HG03097 (cell line): ENCODE data around the gene C1QTNF1.
A peak's percentile ranks its signal among the peaks of the same experiment; 100 is the strongest.
"Not testable (repeated sequence)": the region's sequence is repeated elsewhere in the genome, so short reads cannot be mapped to it uniquely, and the experiment has no call there.

Experiments
- ATAC-seq: cut with Tn5 transposase; IDR thresholded peaks from one replicate; pipeline ENCODE4 v1.9.1; 2021; ENCODE audit not compliant: unreplicated experiment, low FRiP score

Gene C1QTNF1

GRCh38 chr17:79050551-79050950 is 26.6 kb downstream of the C1QTNF1 start:
- ATAC-seq, result no peak

GRCh38 chr17:79051306-79051705 is 27.3 kb downstream of the C1QTNF1 start:
- ATAC-seq, result no peak

DNA sequence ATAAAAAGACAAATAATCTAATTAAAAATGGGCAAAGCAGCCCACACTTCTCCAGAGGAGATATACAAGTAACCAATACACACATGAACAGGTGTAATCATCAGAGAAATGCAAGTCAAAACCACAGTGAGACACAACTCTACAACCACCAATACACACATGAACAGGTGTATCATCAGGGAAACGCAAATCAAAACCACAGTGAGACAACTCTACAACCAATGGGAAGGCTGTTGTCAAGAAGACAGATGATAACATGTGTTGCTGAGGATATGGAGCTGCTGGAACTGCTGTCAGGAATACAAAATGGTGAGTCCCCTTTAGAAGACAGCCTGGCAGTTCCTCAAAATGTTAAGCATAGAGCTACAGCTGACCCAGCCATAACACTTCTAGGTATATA is 28.2 kb downstream of the C1QTNF1 start:
- ATAC-seq, result no peak

DNA sequence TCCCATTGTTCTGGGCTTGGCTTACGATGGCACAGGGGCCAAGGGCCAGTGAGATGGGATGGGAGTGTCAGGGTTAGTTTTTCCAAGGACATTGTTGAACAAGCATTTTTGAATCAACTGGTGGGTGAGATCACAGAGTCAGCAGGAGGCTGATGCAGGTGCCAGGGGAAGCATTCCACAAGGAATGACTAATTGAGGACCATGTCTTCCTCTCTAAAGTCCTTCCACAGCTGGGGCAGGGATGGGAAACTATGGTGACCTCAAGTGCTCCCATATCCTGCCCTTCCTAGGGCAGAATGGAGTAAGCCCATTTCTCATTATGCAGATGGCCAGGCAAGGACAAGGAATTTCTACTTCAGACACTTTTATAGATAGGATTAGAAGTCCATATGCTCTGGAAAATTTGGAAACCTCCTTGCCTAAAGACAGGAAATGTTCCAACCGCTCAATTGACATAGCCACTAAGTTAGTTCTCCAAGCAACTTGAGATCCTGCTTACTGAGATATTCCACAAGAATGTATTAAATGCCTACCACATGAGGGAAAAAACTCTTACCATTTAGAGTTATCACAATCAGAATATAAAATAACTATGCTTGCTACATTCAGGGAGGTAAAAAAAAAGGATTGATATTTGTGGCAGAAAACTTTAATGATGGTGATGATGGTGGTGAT is 29.4 kb downstream of the C1QTNF1 start:
- no peak for ATAC-seq

GRCh38 chr17:79054200-79054960 is 30.4 kb downstream of the C1QTNF1 start:
- ATAC-seq, result no peak

DNA sequence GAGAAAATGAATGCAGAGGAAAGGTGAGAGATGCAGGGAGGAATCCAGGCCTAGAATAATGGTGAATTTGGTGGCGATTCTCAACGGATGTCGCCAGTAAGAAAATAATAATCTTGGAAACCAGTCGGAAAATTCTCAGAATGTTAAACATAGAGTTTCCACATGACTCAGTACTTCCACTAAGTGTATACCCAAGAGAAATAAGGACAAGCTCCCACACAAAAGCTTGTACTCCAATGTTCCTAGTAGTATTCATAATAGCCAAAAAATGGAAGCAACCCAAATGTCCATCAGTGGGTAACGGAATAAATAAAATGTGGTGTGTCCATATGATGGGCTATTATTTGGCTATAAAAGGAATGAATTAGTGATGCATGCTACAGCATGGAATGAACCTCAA is 31.2 kb downstream of the C1QTNF1 start:
- ATAC-seq, result no peak

DNA sequence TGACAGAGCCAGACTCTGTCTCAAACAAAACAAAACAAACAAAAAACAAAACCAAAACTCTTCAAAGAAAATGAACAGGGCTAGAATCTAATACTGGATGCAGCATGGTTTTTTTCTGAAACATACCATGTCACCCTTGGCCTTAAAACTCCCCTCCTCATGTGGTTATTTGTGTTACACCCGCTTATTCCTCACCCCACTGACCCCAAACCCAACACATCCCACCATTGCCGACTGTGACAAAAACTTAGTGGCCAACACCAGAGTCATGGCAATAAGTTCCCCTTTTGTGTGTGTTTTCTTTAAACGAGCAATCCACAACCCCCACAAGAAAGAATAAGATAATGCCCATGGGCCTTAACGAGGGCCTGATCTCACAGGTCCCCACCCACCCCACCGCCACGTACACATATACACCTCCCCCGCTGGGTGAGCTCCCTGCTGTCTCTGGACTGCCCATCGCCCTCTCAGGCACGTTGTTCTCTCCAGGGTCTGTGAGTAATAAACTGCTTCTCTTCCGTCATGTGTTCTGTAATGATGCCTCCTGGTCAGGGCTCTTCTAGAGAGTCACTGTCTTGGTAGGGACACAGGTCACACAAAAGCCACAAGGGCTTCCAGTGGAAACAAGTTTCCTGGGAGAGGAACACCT is 33.9 kb downstream of the C1QTNF1 start:
- ATAC-seq, result no peak

GRCh38 chr17:79062691-79063090 is 38.7 kb downstream of the C1QTNF1 start:
- ATAC-seq, result no peak

DNA sequence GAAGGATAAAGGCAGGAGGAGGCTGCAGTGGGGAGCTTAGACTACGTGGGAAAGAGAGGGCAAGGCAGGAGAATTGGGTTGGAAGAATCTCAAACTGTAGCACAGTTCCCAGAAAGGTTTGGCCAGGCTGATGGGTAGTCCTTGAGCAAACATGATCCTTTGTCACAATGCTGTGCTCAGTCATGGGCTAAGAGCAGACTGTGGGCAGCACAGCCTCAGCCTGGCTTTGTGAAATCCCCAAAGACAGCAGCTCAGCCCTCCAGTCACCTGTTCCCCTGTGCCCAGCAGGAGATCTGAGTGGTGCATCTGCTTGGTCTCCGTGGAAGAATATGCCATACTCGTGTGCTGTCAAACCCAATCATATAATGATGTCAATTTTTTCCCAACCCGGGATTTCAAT is 40.1 kb downstream of the C1QTNF1 start:
- no peak for ATAC-seq

- no peak for ATAC-seq
These were observed 41.2 kb downstream of the C1QTNF1 start for GRCh38 chr17:79065105-79065670.

- no peak for ATAC-seq
These were observed 43.0 kb downstream of the C1QTNF1 start for GRCh38 chr17:79066963-79067362.

DNA sequence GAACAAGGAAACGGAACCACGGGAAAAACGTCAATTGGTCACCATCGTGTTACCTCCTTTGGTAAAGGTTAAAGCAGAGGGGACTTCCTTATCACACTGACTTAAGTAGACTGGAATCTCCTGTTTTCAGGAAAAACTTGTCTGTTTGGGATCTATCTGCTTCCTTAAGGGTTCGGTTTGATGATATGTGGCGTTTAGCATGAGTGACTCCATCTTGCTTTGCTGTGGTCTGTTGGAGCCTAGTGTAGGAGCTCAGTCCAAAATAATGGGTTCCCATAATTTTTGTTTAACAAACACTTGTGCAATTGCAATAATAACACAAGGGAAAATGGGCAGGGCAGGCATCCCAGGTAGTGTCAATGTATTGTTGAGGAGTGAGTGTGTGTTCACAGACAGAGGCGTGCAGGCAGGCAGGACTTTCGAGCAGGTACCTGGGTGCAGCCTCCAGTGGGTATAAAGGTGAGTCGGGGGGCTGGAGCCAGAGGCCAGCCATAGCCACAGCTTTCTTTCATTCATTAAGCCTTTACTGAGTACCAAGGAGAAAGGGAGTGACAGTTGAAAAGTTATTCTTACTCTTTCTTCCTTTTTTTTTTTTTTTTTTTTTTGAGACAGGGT is 46.4 kb downstream of the C1QTNF1 start:
- no peak for ATAC-seq

GRCh38 chr17:79071161-79071740 is 47.3 kb downstream of the C1QTNF1 start:
- no peak for ATAC-seq

DNA sequence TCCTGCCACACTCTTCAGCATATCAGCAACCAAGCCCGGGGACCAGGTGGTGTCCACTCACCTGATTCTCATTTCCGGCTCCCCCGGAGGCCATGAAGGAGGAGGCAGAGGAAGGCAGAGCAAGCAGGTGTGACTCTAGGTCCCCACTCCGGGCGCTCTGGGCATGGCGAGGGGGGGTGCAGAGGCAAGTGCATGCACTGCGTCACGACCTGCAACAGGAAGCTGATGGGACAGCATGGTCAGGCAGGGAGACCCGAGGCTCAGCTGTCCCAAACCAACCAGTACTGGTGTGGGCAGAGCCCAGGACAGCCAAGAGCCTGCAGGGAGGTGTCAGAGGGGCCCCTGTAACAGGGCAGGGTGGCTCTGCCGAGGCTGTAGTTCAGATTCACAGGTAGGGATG is 48.6 kb downstream of the C1QTNF1 start:
- ATAC-seq, result no peak

- ATAC-seq, result no peak
These were observed 49.2 kb downstream of the C1QTNF1 start for GRCh38 chr17:79073016-79073705.

GRCh38 chr17:79073706-79074088 is 49.7 kb downstream of the C1QTNF1 start:
- ATAC-seq, result no peak

GRCh38 chr17:79074121-79074648 is 50.2 kb downstream of the C1QTNF1 start:
- not testable (repeated sequence) for ATAC-seq

GRCh38 chr17:79074649-79075445 is 50.9 kb downstream of the C1QTNF1 start, which contains the start of gene ENGASE:
TSS of gene ENGASE (plus strand) at chr17:79074824. CDS start at chr17:79074945, 121 bp downstream.
- ATAC-seq, result peak; percentile 89

GRCh38 chr17:79075446-79075750 is 51.4 kb downstream of the C1QTNF1 start:
- ATAC-seq, result no peak
